HG03521 (cell line): Measurements from ENCODE around the gene GNAQ.

Experiments
- ATAC-seq: cut with Tn5 transposase; IDR thresholded peaks from one replicate; pipeline ENCODE4 v1.9.1; 2021; ENCODE audit warnings: mild to moderate bottlenecking, moderate library complexity; ENCODE audit not compliant: unreplicated experiment

The GNAQ gene

DNA sequence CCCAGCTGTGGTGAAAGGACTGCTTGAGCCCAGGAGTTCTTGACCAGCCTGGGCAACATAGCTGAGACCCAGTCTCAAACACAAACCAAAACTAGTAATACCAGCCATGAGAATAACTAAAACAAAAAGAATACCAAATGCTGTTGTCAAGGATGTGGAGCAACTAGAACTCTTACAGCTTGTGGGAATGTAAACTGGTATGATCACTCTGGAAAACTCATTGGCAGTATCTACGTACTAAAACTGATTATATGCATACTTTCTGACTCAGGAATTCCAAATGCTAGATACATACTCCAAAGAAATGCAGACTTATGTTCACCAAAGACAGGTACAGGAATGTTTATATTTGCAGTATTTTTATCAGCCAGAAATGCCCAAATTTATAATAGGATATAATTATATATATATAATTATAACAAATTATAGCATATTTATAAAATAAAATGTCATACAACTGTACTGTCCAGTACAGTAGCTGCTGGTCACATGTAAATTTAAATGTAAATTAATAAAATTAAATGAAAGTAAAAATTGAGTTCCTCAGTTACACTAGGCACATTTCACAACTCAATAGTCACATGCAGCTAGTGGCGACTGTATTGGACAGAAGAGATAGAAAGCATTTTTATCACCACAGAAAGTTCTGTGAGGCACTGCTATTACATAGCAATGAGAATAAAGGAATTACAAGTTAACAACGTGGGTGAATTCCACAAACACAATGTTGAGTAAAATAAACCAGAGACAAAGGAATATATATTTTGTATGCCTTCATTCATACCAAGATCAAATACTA, 118.5 kb downstream of the GNAQ start:
- no peak for ATAC-seq

DNA sequence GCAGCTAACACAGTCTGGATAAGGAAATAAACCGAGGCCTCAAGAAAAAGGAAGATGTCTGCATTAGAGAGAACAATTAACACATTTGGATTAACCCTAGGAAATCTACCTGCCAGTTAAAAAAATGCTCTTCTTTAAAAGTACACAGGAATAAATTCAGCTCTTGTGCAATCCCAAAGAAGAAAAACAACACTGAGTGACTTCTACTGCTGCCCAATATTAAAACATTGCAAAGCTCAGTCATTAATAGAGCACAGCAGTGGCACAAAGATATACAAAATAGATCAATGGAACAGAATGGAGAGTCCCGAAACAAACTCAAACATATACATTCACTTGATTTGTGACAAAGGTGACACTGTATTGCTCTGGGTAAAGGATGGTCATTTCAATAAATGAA, 119.7 kb downstream of the GNAQ start:
- no peak for ATAC-seq

DNA sequence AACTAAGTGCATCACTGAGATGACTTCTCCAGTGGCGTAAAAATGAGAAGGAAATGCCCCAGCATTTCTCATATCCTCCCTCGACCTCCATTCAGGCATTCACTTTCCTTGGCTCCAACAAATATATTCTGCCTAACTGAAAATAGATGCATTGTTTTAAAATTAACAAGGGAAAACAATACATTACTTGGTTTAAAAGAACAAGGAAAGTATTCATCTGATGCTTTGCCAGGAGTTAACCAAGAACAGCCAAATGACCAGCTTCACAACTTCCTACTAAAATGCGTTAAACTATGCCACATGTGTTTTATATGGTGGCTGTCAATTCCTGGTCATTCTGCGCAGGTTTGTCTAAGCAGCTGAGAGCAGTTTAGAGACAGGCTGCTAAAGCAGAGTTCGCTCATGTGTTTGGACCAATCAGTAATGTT, 121.4 kb downstream of the GNAQ start:
- ATAC-seq = no peak

DNA sequence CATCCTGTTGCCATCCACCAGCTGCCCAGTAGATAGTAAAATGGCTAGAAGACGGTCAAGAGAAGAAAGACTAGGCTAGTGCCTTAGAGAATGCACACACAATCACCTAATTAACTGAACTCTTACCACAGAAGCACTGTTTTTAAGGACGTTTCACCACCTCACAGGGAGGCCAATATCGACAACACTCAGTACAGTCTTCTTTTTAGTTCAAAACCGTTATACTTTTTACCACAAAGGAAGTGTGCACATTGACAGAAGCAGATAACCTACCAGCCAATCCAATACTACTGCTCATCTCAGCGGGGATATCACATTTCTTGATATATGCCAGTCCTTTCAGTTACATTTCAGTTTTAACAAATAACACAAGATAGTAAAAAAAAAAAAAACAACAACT, 122.3 kb downstream of the GNAQ start:
- ATAC-seq = no peak

DNA sequence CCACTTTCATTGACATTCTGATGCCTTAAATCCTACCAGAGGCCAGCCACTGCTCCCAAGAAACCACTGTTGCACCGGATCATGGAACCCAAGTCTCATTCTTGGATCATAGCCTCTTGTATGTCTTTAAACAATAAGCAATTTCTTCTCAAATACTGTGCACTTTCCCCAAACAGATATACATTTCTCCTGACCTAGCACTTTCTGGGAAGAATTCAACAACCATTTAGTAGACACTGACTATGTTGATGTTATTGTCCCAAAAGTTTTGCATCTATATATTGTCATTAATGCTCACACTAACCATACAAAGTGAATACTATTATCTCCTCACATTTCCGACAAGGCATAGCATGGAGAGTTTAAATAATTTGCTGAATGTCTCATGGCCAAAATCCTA, 123.3 kb downstream of the GNAQ start:
- no peak for ATAC-seq

DNA sequence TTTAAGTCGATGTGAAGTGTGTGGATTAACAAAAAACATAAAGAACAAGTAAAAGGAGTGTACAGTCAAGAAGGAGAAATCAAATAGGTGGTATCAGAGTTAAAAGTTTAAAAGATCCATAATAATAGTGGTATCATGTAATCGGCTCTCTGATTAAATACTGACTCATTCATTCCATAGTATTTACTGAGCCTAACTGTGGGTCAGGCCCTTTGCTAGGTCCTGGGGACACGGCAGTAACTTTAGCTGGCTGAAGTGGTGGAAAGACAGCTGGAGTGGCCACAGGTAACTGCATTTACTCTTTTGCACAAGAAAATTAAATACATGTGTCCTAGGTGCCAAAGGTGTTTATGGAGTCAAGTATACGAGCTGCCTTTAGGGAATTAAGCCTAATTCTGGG, 124.0 kb downstream of the GNAQ start:
- ATAC-seq = no peak

DNA sequence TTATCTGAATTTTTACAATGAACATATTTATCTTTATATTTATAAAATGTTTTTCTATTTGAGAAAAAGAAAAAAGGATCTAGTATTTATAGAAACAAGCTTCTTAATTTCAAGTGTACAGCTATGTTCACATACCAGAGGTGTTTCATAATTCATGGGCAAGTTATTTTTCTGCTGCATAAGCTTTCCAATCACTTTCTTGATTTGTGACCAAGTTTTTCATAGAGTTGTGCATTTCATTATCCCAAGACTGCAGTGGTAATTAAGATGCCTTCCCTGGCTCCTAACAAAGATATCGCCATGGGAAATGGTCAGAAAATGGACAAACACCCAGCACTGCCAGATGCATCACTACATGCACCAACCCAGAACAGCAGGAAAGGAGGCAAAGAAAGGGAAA, 124.6 kb downstream of the GNAQ start:
- no peak for ATAC-seq

DNA sequence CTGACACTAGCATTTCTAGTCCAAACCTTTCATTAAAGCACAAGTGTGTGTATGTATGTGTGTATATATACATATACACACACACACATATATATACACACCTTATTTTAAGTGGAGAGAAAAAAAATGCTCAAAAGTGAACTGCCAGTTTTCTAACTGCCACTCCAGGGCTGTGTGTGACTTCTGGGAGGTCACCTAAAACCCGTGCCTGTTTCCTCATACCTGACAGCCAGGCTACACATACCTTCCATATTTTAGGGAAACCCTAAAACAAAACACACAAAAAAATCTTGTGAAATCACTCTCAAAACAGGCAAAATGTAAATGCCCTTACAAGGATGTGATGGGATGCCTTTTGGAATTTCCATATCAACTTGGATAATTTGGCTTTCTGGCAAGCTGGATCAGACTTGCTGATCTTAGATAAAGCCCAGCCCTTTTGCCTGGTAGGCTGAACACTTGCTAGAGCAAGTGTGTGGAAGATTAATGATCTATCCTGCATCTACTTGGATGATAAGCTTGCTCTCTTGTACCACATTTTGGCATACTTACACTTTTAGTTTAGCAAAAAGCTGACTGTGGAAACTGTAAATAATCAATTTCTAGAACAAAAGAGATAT, 127.8 kb downstream of the GNAQ start:
- ATAC-seq = no peak

DNA sequence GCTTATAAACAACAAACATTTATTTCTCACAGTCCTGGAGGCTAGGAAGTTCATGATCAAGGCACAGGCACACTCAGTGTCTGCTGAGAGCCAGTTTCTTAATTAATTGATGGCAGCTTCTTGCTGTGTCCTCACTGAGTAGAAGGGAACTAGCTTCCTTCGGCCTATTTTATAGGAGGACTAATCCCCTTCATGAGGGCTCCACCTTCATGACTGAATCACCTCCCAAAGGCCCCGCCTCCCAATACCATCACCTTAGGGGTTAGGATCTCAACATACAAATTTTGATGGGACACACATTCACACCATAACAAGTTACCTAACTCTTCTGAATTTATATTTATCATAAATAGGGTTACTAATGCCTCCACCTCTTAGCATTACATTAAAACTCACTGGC, 129.8 kb downstream of the GNAQ start:
- ATAC-seq = no peak

DNA sequence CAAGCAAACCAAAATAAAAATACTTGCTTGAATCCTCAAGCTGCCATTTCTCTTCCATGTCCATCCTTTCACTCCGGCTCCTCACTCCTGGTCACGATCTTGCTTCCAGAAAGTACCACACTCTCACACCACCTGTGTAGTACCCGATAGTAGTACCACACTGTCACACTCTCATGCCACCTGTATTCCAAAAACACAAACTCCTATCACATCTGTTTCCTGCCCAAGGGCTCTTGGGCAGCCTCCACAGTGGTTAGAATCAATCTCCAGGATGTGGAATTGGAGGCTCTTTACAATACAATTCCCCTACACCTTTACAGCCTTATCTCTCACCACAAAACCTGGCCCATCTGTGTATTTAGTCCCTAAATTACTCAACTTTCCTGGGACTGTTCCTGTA, 130.6 kb downstream of the GNAQ start:
- no peak for ATAC-seq

DNA sequence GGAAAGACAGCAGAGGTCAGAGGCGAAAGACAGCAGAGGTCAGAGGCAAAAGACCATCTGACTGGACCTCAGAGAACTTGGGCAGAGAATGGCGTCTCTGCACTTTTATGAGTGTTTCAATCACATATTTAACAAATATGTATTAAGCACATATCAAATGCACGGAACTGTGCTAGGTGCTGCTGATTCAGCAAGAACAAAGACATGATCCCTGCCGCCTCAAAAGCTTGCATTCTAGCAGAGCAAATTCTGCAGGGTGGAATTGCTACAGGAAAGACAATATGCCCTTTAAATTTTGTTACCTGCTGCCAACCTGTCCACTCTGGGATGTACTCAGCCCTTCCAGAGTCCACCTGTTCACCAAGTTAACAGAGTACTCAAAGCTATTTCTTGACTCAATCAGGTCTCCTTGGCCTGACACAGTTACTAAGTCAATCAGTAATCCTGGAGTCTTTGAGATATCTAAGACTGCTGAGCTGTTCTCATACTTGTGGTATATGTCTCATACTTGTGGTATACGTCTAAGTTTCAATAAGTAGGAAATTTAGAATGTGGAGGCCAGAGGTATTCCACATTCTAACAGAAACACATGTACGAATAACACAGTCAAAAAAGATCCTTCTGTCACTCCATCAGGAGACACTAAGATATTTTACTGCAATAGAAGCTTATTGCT, 131.8 kb downstream of the GNAQ start:
- ATAC-seq = no peak

DNA sequence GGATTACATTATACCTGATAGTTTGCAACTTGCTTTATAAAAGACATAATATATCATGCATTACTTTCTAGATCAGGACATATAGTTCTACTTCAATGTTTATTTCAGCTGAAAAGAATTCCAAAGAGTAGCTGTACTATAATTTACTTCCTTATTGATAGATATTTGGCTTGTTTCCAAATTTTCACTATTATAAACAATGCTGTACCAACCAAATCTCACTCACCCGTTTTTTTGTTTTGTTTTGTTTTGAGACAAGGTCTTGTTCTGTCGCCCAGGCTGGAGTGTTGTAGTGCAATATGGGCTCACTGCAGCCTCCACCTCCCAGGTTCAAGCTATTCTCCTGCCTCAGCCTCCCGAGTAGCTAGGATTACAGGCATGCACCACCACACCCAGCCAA, 132.7 kb downstream of the GNAQ start:
- no peak for ATAC-seq

DNA sequence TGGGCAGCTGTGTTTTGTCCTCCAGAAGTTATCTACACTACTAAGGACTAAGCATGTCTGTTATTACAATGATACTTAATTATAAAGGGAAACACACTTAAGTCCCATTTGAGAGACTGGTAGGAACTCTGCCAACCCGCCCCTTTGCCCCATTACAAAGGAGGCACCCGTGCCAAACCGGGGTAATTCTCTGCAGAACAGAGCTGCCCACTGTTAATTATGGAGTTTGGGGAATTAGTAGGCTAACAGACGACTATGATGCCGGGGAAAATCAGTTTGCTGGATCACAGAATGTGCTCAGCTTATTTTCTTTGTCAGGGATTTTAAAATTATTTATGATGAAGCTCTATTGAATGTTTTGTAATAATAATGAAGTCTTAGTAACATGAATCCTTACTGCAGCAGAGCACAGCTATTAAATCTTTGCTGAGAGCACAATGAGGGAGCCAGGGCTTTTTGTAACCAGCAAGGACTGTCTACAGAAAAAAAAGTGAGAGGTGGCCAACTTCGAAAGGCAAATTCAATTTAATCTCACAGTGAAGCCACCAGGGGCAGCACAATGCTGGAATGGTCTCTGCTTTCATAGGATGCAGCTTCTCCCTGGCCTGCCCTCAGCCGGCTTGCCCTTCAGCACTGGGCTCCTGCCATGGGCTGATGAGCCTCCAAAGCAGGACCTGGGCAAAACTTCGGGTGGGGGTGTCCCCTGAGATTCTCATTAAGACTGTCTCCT, 134.5 kb downstream of the GNAQ start:
- no peak for ATAC-seq

DNA sequence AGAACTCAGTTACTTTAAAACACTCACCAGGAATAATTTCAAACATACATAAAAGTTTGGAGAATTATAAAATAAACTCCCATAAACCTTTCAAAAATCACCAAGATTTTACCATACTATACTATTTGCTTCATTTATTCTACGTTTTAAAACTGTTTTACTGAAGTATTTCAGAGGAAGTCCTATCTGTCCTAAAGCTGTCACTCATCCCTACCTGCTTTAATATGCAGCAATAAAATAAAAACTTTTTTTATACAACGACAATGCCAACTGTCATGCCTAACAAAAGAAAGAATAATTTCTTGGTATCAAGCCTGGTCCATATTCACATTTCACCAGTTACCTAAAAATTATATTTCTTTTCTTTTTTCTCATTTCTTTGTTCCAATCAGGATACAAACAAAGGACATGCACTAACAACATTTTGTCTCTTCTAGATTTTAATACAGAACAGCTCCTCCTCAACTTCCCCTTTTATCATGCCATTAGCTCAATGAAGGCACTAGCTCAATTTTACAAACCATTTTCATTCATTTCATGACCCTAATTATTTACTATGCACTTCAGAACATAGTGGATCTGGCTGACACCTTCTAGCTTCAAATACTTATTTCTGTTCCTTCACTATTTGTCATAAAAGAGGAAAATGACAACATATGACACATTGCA, 135.2 kb downstream of the GNAQ start:
- no peak for ATAC-seq

DNA sequence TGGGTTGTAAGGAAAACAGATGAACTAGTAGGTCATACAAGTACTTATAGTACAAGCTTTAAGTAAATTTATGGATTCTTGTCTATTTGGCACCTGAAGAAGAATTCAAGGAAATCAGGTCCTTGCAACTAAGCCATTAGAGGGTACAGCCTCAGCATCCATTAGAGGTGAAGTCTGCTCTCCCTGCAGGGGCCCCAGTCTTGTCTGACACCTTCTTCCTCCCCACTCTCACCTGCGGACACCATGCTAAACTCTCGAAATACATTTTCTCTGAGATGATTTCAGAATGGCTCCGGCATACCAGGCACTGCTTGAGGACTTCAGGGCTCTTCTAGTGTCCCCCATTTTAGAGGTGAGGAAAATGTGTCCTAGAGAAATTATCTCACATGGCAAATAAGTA, 137.9 kb downstream of the GNAQ start:
- ATAC-seq = no peak

DNA sequence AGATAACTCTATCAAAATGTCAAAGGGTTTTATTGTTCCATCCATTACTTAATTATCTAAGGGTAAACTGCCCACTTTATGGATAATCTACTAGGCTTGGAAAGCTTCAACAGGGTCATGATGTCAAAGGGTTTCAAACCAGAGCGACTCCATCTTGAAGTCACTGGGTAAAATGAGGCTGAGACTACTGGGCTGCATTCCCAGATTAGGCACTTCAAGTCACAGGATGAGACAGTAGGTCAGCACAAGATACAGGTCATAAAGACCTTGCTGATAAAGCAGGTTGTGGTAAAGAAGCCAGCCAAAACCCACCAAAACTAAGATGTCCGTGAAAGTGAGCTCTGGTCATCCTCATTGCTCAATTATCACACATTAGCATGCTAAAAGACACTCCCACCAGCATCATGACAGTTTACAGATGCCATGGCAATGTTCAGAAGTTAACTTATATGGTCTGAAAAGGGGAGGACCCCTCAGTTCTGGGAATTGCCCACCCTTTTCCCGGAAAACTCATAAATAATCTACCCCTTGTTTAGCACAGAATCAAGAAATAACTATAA, 138.6 kb downstream of the GNAQ start:
- ATAC-seq = no peak

DNA sequence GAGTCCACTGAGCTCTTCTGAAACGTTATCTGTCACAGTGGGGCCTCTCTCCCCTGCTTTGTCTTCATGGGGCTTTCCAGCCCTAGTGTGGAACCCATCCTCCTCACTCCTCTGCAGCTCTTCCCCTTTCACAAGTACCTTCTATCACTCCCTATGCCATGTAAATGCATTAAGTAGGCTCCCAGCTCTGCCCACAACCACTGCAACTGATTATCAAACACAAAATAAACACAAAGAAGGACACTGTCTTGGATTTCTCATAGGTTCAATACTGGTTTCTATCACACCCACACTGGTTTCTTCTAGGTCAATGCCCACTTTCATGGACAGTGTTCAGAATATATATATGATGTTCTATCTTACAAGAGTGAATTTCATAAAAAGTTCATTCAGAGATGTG, 139.4 kb downstream of the GNAQ start:
- no peak for ATAC-seq

DNA sequence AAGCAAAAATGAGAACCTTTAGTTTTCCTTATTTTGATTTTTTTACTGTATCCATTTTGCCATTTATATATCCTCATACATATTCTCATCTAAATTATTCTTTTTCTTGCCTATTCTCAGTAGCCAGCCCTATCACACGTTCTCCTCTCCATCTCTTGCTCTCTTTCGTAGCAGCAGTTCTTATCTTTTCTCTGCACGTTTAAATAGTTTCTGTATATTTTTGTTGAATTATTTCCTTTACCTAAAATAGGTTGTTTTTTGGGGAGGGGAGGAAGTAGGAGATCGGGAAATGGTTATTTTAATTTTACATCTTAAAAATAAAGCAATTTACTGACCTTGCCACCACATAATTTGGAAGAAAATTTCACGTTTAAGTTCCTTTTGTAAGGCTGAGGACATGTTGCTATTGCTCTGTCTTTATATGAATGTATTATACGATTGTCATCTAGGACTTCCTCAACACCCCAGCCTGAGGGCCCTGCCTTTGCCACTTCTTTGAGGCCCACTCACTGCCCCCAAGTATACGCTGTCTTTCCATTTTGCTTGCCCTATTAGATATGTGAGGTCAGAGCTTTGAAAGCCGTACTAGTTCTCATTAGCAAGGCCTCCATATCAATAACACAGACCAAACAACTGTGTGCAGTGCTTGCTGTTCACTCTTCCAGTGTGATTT, 140.3 kb downstream of the GNAQ start:
- no peak for ATAC-seq

DNA sequence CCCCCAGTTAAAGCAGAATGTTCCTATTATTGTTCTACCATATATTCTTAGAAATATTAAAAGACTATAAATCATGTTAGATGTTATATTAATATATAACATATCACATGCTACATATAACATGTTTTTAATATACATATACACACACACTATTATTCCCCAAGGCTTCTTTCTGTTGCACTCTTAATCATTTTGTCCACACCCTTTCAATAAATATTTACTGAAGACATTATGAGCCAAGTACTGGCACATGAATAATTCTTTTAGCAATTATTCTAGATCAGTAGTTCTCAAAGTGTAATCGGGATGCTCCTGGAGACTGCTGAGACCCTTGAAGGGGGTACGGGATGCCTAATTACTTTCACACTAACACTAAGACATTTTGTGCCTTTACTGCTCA, 143.9 kb downstream of the GNAQ start:
- ATAC-seq = no peak

DNA sequence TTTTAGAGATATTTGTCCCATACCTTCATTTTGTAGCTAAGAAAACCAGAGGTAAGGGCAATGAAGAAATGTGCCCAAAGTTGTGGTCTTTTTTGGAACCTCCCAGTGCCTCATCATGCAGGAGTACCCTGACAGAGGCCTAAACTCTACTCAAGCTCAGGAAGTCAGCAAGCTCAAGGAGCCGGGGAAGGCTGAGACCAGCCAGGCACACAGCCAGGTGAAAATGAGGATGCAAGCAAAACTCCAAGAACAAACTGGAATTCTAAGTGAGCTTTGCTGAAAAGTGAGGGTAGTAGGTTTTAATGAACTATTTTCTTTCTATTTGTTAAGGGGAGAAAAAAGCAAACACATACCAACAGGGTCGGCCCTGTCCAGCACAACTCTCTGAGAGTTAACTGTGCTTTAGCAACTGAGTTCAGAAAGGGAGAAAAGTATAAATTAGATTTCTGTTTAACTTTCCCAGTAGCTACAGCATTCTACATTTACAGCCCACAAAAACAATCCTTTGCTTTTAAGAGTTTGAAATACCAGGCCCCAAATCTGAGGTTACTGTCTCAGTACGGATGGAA, 146.4 kb downstream of the GNAQ start:
- ATAC-seq = no peak
